CD4-positive, alpha-beta T cell treated with Interleukin-15 for 4 hours (primary cell): ENCODE data around the gene IAH1.
"Not testable (repeated sequence)": the region's sequence is repeated elsewhere in the genome, so short reads cannot be mapped to it uniquely, and the experiment has no call there.

ENCODE experiments used
- DNase-seq: peaks from one replicate; pipeline ENCODE4 v3.0.0-alpha.2; 2020; ENCODE audit warnings: low spot score

The IAH1 gene

DNA sequence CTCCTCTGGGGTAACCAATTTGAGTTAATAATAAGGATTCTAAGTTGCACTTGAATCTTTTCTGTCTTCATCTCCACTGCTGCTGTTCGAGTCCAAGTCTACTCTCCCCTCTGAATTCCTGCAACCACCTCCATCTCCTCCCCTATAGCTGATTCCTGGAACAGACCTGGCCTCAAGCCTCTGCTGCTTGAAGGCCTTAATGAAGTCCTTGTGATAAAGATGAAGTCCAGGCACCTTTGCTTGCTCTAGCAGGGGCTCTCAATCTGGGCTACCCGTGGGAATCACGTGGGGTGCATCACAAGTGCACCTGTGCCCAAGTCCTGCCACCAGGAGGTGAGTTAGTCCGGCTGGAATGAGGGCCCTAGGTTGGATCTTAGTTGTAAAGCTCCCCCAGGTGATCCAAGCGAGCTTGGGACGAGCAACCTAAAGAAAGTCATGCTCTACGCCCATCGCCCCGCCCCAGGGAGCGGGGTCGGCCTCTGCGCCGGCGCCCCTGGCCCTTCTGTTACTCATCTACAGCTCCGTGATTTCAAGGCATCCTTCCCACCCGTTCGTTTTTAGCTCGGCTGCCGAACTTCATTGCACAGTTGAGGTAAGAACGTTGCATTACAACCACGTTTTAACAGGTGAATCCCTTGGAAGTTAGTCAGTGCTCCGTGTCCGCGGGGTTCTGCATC, 905 bp upstream of the IAH1 start:
- DNase-seq, result no peak

DNA sequence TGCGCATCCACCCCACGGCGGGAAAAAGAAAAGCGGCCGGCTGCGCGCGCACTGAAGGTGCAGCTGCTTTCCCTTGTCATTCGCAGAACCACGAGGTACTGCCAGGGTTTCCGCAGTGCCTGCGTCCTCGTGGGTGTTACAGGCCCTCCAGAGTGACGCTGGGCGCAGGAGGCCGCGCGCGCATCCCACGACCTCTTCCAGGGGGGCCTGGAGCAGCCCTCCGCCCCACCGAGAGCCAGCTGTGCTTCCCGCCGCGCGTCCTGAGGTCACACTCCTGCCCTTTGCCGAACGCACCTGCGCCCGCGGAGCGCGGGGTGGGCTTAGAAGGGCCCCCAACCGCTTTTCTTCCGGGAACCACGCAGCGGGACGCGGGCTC, 378 bp upstream of the IAH1 start:
- peak; percentile 70 for DNase-seq

- no peak for DNase-seq
These were observed 3.6 kb downstream of the IAH1 start for GRCh38 chr2:9477914-9478313.

- DNase-seq, result no peak
These were observed 4.2 kb downstream of the IAH1 start for GRCh38 chr2:9478526-9478925.

GRCh38 chr2:9480157-9480556, 5.8 kb downstream of the IAH1 start:
- no peak for DNase-seq

DNA sequence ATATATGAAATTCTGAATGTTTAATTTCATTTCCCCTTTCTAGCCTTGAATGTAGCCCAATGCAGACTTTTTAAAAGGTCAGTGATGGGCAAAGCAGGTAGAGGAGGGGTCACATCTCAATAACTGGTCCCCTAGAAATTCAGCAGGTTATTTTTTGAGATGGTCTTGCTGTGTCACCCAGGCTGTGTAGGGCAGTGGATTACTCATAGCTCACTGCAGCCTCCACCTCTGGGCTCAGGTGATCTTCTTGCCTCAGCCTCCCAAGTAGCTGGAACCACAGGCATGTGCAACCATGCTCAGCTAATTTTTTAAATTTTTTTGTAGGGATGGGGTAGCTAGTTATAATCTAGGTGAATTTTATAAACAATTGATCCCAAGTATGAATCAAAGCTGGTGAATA, 8.8 kb downstream of the IAH1 start:
- no peak for DNase-seq

DNA sequence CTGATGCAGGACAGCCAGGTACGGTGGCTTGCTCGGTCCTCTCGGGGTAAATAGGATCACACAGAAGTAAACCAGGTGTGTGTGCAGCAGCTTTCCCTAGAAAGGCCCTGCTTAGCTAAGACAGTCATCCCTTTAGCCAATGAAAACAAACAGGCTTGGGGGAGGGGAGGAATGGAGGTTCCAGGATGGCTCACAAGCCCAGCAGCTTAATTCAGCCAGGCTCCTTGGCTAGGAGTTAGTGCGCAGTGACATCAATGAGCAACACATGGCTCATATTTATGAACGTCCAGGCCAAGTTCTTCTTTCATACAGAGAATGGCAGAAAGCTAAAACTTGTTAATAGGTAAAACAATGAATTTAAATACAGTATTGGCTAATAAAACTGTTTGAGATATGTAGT, 10.2 kb downstream of the IAH1 start:
- DNase-seq, result no peak

- no peak for DNase-seq
These were observed 14.5 kb downstream of the IAH1 start for GRCh38 chr2:9488583-9489547.

DNA sequence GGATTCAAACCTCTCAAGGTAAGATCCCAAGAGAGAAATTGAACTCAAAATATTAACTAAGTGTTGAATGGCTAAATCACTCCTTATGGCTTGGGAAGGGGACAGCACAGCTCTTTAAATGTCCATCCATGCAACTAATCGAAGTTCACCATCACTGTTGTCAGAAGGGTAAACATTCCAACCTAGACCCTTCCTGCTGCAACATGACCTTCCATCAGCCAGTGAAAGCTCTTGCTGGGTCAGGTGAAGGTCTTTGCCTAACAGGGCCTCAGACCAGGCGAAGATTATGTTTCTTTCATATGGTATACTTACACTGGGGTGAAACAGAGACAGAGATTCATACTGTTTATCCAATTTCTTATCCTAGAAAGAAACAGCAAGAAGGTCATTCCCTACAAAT, 16.4 kb downstream of the IAH1 start:
- DNase-seq, result no peak

DNA sequence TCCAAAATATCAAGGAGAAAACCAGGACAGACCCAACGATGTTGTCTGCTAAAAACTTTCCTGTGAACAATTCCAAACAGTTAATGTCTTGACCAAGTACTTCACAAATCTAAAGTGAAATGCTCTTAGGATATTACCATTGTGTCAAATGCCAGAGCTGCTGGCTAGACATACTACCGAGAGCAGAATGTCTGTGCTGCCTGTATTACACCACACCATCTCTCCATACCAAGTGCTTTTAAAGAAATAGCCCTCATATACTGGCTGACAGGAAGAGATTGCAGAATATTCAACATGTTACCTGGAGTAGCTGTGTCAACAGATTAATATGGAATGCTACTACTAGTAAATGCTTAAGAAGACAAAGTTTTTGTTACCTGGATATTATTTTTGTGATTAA, 18.6 kb downstream of the IAH1 start:
- DNase-seq, result no peak

- DNase-seq, result no peak
These were observed 19.1 kb downstream of the IAH1 start for GRCh38 chr2:9493478-9493877.

- no peak for DNase-seq
These were observed 19.7 kb downstream of the IAH1 start for GRCh38 chr2:9494081-9494480.

GRCh38 chr2:9497017-9497416, 22.7 kb downstream of the IAH1 start:
- DNase-seq, result peak; percentile 34

GRCh38 chr2:9498210-9498609, 23.9 kb downstream of the IAH1 start:
- no peak for DNase-seq

DNA sequence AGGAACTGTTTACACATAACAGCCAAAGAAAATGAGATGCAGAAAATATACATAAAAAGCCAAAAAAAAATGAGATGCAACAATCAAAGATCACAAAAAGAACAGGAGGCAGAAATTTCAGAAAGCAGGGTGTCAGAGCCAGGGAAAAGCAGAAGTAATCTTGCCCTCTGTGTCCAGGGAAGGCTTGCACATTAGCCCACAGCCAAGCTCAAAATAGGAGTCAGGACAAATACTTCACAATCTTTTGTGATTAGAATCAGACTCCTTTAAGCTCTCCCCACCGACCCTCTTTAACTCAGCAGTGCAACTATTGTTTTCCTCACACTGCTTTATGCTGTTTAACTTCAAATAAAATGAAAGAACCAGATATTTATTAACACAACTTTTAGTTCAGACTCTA, 34.6 kb downstream of the IAH1 start:
- DNase-seq, result no peak

- DNase-seq, result not testable (repeated sequence)
These were observed 39.6 kb downstream of the IAH1 start for GRCh38 chr2:9513946-9514345.

- no peak for DNase-seq
These were observed 42.9 kb downstream of the IAH1 start for GRCh38 chr2:9517118-9517782.

DNA sequence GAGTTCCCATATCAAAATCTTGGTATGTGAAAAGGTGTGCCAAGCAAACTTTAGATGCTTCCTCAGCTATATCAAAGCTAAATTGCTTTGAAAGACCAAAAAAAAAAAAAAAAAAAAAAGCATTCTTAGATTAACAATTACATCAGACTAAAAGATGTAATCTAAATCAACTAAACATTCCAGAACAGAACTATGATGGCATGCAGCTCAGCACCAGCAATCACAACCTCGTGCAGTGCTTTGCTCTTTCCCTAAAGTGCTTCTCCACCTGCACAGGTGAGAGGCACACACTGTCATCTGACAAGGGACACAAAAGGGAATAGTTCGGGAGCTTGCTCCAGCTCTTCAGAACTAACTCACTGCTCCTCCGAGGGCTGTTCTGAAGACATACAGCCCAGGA, 43.8 kb downstream of the IAH1 start:
- no peak for DNase-seq

- no peak for DNase-seq
These were observed 44.4 kb downstream of the IAH1 start for GRCh38 chr2:9518780-9519179.

DNA sequence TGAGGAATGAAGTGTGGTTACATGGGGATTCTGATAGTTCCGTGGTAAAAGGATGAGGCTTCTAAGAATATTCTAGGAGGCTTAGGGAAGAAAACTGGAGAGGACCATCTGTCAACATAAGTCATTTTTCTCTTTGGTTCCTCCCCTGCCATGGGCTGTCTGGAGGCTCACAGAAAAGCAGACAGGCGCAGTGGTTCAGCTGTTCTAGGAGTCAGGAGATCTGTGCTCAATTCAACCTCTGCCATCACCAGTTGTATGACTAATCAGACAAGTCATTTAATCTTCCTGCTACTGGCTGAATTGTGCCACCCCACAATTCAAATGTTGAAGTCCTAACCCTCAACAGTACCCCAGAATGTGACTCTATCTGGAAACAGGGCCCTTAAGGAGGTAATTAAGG, 44.9 kb downstream of the IAH1 start:
- DNase-seq, result no peak

GRCh38 chr2:9524291-9524690, 49.9 kb downstream of the IAH1 start:
- DNase-seq, result no peak

GRCh38 chr2:9525266-9525665, 50.9 kb downstream of the IAH1 start:
- no peak for DNase-seq
